BE2C (cell line): ENCODE results near the gene DKK2.

Experiments
- DNase-seq: peaks from one replicate; pipeline ENCODE4 v3.0.0-alpha.2; 2020
- H3K27me3 ChIP-seq: fragments of 250-450 bp; sonication (Bioruptor Pico); 2 replicates; pipeline ENCODE4 v1.5.1; 2020; ENCODE audit warnings: mild to moderate bottlenecking
- H3K36me3 ChIP-seq: fragments of 250-450 bp; sonication (Bioruptor Pico); 2 replicates; pipeline ENCODE4 v1.5.1; 2020; ENCODE audit warnings: mild to moderate bottlenecking
- H3K4me1 ChIP-seq: fragments of 250-450 bp; sonication (Bioruptor Pico); 2 replicates; pipeline ENCODE4 v1.5.1; 2020
- H3K4me3 ChIP-seq: 2 replicates; pipeline ENCODE4 v1.5.1; 2011; ENCODE audit warnings: low read depth, low read length
- H3K9me3 ChIP-seq: fragments of 250-450 bp; sonication (Bioruptor Pico); 2 replicates; pipeline ENCODE4 v1.5.1; 2020
- CTCF ChIP-seq: IDR thresholded peaks from 2 replicates; pipeline ENCODE4 v1.5.1; 2012; ENCODE audit warnings: mild to moderate bottlenecking, low read depth, low read length

Gene DKK2

GRCh38 chr4:106898621-106899230 lies 137.4 kb downstream of the DKK2 start:
- no peaks in the 10 kb centered on the region for H3K27me3 ChIP-seq
- H3K4me1 ChIP-seq: no peaks in the 10 kb centered on the region
- no peaks in the 10 kb centered on the region for H3K36me3 ChIP-seq
- no peaks in the 10 kb centered on the region for H3K9me3 ChIP-seq
- peak; percentile 87 for TF ChIP-seq CTCF
- DNase-seq: peak; percentile 61
- H3K4me3 ChIP-seq: no peak overlapping the region

GRCh38 chr4:106893903-106894302 lies 142.2 kb downstream of the DKK2 start:
- no peaks in the 10 kb centered on the region for H3K36me3 ChIP-seq
- no peaks in the 10 kb centered on the region for H3K27me3 ChIP-seq
- no peak for TF ChIP-seq CTCF
- H3K9me3 ChIP-seq: no peaks in the 10 kb centered on the region
- DNase-seq: no peak
- no peaks in the 10 kb centered on the region for H3K4me1 ChIP-seq
- H3K4me3 ChIP-seq: no peak overlapping the region

- Histone ChIP-seq H3K4me1 (no peaks in the 10 kb centered on the region), H3K27me3 (no peaks in the 10 kb centered on the region), H3K9me3 (no peaks in the 10 kb centered on the region), H3K36me3 (no peaks in the 10 kb centered on the region), H3K4me3 (no peak overlapping the region)
- TF ChIP-seq CTCF: no peak
- no peak for DNase-seq
These were observed 142.7 kb downstream of the DKK2 start for GRCh38 chr4:106893395-106893881.

GRCh38 chr4:106892786-106893185 lies 143.3 kb downstream of the DKK2 start:
- DNase-seq: no peak
- no peaks in the 10 kb centered on the region for H3K4me1 ChIP-seq
- TF ChIP-seq CTCF: no peak
- no peaks in the 10 kb centered on the region for H3K36me3 ChIP-seq
- no peaks in the 10 kb centered on the region for H3K9me3 ChIP-seq
- no peak overlapping the region for H3K4me3 ChIP-seq
- H3K27me3 ChIP-seq: no peaks in the 10 kb centered on the region

- peak; percentile 43 for DNase-seq
- no peaks in the 10 kb centered on the region for H3K4me1 ChIP-seq
- no peak overlapping the region for H3K4me3 ChIP-seq
- H3K9me3 ChIP-seq: no peaks in the 10 kb centered on the region
- no peaks in the 10 kb centered on the region for H3K27me3 ChIP-seq
- peak; percentile 34 for TF ChIP-seq CTCF
- no peaks in the 10 kb centered on the region for H3K36me3 ChIP-seq
These were observed 160.8 kb downstream of the DKK2 start for GRCh38 chr4:106875340-106875739.
